RCC 7860 (cell line): ENCODE results near the gene OPRL1.

Experiments used
- DNase-seq: peaks from one replicate; pipeline ENCODE4 v3.0.0-alpha.2; 2015; ENCODE audit warnings: low spot score
- FAIRE-seq: peaks from 2 replicates; lab custom pipeline; 2012; peaks lifted over from hg19 to GRCh38; lab: Jason Lieb, UNC

OPRL1 gene

DNA sequence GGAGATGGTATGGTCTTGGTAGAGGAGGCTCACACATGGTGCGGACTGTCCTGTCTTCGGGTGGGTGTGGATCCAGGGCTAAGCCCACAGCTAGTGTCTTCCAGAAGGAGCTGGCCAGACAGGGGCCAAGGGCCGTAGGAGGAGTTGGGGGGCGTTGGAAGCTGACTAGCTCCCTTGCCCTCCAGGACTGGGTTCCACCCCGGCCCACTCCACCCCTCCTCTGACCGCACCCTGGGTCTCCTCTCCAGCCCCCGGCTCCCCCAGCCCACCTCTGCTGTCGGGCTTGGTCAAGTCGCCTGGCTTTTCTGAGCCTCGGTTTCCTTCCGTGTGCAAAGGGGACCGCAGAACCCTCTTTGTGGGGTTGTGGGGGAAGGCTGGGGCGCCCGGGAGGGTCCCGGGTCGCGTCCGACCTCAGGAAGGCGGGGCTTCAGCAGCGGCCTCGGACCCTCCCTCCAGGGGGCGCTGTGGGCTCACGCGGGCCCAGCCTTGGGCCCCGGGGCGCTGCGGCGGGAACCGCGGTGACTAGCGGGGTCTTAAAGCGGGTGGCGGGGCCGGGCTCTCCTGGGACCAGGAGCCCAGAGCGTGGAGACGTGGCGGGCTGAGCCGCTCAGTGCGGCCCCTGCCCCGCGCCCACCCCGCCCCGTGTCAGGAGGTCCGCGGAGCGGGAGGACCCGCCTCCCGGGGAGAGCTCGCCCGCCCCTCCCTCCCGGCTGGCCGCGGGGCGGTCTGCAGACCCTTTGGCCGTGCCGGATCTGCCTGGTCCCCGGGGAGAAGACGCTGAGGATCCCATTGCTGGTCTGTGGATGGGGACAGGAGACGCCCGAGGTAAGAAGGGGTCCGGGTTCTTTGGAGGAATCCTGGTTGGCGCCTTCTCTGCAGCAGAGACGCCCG, 22.1 kb downstream of the OPRL1 start:
- FAIRE-seq (no peak), DNase-seq (no peak)

DNA sequence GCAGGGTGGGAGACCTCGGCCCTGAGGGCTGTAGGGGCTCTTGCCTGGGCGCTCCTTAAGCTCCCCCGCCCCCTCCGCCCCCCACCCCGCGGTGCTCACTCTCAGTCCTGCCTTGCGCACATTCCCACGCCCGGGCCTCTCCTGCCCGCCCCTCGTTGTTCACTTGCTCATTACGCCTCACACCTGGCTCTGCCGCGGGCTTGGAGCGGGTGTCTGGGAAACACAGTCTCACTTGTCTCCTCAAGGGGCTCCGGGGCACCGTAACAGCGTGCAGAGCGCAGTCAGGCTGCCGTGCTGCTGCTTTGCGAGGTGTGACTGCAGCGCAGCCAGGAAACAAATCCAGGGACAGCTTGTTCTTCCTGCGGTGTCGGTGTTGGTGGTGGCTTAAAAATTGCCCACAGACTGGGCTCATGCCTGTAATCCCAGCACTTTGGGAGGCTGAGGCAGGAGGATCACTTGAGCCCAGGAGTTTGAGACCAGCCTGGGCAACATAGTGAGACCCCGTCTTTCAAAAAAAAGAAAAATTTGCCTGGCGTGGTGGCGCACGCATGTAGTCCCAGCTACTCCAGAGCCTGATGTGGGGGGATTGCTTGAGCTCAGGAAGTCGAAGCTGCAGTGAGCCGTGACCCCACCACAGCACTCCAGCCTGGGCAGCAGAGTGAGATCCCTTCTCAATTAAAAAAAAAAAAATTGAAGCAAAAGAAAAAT, 22.9 kb downstream of the OPRL1 start:
- no peak for FAIRE-seq
- DNase-seq = no peak

DNA sequence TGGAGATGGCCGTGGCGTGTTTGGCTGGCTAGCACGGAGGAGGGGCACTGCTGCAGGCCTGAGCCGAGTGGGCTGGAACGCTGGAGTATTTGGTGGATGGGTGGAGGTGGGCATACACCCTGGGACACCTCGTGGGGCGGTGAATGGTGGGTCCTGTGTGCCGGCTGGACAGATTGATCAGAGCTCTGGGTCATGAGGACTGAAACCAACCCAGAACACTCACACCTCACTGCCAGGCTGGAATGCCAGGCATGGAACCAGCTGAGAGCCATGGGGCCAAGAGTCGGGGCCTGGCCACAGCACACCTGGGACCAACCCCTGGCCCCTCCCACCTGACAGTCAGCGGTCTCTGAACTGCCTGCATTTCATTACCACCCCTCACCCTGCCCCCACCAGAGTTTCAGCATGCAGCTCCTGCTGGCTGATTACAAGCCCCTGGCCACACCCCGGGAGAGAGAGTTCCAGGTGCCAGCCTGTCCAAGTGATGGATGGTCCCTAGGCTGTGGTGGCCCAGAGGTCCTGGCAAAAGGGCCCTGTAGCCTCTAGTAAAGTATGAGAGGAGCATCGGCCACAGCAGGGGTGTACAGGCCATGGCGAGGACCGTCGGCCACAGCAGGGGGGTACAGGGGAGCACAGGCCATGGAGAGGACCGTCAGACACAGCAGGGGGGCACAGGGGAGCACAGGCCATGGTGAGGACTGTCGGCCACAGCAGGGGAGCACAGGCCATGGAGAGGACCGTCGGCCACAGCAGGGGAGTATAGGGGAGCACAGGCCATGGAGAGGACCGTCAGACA, 24.2 kb downstream of the OPRL1 start:
- FAIRE-seq (no peak), DNase-seq (no peak)

DNA sequence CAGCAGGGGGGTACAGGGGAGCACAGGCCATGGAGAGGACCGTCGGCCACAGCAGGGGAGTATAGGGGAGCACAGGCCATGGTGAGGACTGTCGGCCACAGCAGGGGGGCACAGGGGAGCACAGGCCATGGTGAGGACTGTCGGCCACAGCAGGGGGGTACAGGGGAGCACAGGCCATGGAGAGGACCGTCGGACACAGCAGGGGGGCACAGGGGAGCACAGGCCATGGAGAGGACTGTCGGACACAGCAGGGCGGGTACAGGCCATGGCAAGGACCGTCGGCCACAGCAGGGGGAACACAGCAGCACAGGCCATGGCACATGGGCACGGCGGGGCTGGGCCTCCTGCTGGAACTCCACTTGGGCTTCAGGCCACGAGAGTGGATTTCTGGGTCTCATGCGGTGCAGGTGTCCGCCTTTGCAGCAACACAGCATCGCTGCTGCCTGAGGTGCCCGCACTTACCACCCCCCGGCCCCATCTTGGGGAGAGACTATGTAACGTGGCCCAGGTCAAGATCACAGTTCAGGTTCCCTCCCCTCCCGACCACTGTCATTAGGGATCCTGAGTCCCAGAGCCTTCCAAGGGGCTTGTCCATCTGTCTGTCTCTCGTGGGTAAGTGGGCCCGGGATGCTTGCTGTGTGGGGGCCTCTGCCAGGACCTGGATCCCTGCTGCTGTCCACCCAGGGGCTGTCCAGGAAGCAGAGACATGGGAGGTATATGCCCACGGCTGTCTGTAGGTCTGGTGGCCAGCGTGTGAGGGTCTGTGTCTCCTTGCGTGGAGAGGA, 25.0 kb downstream of the OPRL1 start:
- DNase-seq = no peak
- no peak for FAIRE-seq

DNA sequence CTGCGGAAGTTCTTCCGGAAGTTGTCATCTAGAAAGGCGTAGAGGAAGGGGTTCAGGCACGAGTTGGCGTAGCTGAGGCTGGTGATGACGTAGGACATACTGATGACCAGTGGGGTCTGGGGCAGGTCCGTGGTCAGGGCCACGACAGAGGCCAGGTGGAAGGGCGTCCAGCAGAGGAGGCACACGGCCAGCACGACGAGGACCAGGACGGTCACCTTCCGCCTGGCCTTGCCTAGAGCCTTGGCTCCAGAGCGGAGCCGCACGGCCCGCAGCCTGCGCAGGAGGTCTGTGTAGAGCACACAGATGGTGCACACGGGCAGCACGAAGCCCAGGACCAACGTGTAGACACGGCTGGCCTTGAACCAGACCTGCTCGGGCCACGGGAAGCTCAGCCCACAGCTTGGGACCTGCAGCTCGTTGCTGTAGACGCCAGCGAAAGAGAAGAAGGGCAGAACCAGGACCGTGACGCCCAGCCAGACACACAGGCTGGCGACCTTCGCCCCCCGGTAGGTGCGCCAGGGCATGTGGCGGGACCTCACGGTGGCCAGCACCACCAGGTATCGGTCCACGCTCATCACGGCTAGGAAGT, 26.1 kb downstream of the OPRL1 start:
- FAIRE-seq = no peak
- DNase-seq = no peak

DNA sequence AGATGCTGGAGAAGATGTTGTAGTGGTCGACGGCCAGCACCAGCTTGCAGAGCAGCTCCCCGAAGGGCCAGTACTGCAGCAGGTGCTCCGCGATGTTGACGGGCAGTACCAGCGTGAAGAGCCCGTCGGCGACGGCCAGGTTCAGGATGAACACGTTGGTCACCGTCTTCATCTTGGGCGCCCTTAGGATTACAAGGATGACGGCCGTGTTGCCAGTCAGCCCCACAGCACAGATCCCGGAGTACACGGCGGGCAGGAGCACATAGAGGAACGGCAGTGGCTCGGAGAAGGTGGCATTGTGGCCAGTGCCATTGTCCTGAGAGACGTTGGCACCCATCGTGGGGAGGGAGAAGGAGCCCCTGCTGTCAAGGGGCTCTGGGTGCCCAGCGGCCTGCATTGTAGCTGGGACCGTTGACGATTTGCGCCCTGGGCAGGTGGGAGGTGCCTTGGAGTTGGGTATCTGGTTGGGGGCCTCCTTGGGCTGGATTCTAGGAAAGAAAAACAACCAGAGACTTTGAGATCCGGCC, 26.6 kb downstream of the OPRL1 start:
- no peak for FAIRE-seq

DNA sequence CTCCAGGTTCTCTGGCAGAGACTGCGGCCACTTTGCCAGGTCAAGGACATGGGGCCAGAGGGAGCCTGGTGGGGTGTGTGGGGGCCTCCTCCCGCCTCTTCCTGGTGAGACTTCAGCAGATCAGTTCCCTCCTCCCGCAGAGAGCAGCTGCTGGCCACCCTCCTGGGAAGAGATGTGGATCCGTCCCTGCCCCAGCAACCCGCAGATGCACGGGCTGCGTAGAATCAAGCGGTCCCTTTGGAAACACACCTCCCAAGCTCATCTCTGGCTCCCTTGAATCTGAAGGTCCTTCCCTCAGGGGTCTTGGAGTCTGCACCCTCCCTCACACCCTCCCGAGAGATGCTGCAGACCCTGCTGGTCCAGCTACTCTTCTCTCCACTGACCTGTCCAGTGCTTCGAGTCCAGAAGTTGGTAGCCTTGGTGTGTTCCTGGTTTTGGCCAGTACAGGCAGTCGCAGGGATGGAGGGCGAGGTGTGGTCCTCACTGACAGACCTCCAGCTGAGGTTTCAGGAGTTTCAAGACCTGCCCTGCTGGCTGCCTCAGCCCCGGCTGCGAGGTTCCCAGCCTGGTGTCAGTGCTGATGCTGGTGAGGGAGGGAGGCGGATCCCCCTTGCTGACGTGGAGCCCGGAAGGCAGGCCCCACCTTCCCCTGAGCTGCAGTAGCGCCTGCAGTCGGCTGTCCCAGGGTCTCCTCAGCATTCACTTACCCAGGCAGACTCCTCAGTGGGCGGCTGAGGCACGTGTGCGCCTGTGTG, 27.3 kb downstream of the OPRL1 start, which contains the start of gene NPBWR2:
NPBWR2 (minus strand) TSS at position 585 of the 755 bp plus-strand sequence. CDS start 734 bp downstream, outside the sequence.
- no peak for DNase-seq
- FAIRE-seq = no peak

More for the DNA sequence above, 26.6 kb downstream of the OPRL1 start:
- DNase-seq = no peak

DNA sequence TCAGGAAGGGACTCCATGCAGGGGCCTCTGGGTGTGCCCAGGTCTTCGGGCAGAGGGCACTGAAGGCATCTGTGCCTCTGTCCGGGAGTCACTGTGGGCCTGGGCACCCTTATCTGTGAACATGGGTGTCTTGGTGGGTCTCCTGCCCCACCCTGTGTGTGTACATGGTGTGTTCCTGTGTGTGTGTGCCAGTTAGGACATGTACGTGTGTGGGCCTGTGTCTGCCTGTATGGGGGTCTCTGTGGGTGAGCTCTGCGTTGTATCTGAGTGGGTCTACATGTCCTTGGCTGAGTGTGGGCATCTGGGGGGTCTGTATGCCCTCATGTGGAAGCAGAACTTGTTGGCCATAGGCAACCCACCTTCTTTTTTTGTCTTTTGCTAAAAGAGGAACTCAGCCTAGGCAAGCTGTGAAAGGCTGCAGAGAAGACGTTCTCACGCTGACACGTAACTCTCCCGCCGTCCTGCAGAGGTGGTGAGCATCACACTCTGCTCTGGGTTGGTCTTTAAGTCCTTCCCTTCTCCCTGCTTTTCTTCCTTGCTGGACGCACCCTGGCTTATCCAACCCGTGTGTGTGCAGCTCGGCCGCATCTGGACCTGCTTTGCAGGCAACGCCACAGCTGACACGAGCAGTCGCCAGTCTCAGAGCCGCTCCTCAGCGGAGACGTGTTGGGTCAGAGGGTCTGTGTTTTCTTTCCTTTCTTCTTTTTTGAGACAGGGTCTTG, 28.0 kb downstream of the OPRL1 start:
- DNase-seq = no peak
- FAIRE-seq = no peak

DNA sequence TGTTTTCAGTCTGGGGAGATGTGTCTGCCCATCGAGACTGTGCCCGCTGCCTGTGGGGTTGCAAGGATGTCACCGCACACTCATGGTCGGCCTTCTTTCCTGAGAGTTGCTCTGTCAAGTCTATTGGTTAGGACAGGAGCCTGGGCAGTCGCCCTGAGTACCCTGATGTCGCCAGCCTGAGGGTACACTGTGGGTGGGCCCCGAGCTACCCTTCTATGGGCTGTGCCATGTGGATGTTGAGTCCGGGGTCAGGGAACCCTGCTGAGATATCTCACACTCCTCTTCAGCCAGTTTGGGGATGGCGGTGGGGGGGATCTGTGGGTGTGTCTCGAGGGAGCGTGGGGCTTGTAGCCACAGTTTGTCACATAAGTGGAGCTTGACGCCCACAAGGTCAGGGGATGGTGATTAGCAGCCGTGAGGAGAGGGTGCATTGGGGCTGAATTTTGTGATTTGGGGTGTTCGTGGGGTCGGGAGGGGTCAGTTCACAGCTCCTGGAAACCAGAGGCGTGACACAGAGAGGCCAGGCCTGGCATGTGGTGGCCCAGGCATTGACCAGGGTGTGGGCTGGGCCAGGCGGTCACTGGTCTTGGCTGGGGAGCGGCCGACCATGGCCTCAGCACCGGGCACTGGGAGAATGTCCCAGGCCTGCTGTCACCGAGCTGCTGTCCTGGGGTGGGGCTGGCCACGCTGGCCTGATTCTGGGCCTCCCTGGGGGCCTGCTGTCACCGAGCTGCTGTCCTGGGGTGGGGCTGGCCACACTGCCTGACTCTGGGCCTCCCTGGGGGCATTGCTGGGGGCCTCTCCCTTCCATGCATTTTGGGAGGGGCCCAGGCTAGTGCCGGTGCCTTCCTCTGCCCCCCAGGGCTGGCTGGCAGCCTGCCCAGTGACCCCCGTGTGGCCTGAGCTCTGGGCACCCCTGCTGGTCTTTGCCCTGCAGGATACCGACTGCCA, 29.1 kb downstream of the OPRL1 start:
- DNase-seq = no peak
- no peak for FAIRE-seq

DNA sequence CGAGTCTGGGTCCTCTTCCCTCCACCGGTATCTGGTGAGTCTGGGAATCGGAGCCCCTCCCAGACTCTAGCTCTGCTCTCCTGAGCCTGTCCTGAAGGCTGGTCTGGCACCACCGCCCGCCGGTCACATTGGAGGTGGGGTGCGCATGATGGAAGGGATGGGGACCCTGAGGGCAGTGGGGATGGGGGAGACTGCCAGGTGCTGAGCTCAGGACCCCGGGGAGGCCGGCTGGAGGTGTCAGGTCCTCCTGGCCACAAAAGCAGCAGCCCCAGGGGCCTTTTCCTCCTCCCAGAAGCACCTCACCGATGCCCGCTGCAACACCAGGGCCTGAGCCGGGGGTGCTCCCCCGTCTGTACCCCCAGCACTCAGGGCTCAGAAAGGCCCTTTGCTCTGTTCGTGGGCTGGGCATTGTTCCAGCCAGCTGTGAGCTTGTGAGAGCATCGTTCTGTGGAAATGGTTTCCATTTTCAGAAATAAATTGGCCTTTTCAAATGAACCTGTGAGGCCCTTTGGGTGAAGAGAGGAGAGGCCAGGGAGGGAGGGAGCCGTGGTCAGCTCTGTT, 30.0 kb downstream of the OPRL1 start:
- DNase-seq (no peak), FAIRE-seq (no peak)

DNA sequence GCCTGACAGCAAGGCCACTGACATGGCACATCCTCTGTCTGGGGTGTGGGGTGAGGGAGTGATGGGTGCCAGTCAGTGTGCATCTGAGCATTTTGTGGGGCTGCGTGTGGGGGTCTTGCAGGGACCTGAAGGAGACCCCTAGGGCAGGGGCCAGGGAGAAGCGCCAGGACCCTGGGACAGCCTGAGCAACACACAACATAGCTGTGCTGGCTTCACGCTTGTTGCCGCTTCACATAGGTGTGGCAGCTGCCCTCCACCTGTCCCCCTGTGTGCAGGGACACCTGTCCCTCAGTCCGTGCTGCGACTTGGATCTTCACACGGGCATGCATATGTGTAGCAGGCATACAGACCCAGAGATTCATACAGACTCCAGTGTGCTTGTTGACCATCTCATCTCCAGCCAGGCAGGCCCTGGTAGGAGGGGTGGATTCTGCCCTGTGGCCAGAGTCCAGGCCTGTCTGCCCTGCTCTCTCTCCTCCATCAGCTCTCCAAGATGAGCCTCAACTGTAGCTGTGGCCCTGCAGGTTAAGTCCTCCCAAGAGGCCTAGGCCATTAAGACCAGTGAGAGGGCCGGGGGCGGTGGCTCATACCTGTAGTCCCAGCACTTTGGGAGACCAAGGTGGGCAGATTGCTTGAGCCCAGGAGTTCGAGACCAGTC, 30.7 kb downstream of the OPRL1 start:
- FAIRE-seq (no peak), DNase-seq (no peak)

DNA sequence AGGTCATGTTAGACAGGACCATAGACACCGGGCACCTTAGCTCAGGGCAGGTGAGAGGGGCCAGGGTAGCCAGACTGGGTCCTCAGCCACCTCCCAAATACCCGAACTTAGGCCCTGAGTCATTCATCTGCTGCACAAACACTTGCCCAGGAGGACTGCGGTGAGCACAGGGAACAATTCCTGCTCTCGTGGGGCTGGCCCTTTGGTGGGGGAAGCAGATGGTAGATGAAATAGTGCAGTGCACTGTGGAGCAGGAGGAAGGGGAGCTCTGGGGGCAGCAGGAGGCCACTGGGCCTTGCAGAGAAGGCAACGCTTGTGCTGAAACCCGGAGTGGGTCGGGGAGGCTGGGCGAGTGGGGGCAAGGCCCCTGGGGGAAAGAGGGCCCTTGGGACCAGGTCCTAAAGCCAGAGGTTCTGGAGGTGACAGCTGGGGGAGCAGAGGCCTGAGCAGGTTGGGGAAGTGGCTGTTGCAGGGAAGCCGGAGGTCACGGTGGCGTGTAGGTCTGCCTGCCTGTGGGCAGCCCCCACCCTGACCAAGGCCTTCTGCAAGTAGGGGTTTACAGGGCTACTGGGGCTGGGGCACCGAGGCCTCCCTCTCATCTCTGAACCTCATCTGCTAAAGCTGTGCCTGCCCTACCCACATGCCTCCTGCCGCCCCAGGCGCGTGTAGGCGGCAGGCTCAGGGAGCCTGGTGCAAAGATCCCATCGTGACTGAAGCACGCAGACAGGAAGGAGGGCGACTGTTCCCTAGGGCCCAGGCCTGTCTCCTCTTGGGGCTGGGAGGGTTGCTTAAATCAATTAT, 32.2 kb downstream of the OPRL1 start:
- FAIRE-seq = no peak
- DNase-seq = no peak

DNA sequence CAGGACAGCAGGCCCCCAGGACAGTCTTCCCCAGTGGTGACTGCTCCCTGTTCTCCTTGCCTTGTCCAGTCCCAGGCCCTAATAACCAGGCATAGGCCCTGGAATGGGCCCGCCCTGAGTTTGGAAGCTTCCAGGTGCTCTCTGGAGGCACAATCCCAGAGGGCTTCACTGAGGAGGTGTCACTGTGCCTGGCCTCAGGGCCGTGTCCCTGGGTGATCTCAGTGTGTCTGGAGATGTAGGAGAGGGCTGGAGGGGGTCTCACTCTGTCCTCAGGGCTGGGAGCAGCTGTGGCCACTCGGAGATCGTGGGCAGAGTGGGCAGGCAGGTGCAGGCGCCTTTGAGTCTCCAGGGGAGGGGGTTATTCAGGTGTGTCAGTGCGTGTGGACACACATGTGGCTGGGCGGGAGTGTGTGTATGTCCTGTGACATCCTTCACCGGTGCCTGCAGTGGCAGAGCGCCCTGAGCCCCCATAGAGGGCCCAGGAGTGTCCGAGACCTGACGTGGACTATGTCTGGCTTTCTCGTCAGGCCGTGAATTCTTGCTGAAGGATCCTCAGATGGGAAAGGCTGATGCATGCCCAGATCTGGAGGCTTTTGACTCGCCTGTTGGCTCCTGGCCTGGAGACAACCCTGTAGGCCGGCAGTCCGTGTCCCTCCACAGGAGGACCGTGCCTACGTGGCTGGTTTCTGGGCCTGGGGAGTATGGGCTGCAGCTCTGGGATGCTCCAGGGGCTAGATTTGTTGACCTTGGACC, 33.0 kb downstream of the OPRL1 start:
- FAIRE-seq = no peak

DNA sequence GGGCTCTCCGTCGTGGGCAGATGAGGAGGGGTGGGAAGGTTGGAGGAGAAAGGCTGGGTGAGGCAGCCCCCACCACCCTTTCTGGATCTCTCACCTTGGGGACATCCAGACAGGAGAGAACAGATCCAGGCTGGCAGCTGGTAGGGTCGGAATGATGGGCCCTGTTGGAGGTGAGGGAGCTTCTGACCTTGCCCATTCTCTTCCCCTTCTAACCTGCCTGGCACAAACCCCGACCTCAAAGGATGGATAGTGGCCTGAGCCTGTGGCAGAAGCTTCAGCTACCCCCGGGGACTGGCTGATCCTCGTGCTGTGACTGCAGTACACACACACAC, 33.5 kb downstream of the OPRL1 start:
- DNase-seq = no peak
- FAIRE-seq = no peak

More for the DNA sequence above, 33.0 kb downstream of the OPRL1 start:
- no peak for DNase-seq

DNA sequence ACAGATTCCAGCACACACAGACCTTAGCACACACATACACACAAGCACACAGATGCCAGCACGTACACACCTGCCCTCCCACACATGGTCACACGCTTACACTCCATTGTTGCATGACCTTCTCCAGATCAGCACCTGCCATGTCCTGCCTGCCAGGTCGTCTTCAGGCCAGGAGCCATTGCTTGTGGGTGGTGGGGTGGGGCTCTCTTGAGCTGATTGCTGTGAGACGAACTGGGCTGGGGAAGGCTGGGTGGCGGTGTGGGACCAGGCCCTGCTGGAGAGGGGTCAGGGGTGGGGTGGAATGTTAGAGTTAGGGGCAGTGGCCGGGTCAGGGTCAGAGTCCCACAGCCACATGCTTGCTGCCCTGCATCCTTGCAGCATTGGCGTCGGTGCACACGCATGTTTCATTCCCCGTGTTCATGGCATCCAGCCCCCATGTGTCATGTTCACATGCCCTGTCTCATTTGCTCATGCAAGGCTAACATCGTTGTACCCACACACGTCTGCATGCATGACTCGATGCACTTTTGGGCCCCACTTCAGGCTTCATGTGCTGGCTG, 34.0 kb downstream of the OPRL1 start:
- no peak for FAIRE-seq
- DNase-seq = no peak
